Prostate gland (tissue), 2 donors: ENCODE data around the gene DGKG.

ENCODE experiments used
- POLR2A ChIP-seq: fragments of 450-650 bp; IDR thresholded peaks from one replicate; pipeline ENCODE4 v1.6.1; 2016; ENCODE audit warnings: antibody characterized with exemption, mild to moderate bottlenecking
- POLR2AphosphoS5 ChIP-seq: sonication (generic); formaldehyde crosslinking; IDR thresholded peaks from one replicate; pipeline ENCODE4 v1.6.1; 2017; ENCODE audit warnings: antibody characterized with exemption
- TF ChIP-seq, protein P1 (sequence below), 4 experiments: fragments of 200-600 bp in 2 of 4; fragments of 450-650 bp in 2 of 4; sonication (generic) in 2 of 4; IDR thresholded peaks; 1 replicate in 3 of 4; 2 replicates in 1 of 4; pipeline ENCODE4 v1.5.1; 2016 to 2019; ENCODE audit warnings: antibody characterized with exemption in 4 of 4, mild to moderate bottlenecking in 2 of 4, moderate library complexity in 2 of 4

DNA sequence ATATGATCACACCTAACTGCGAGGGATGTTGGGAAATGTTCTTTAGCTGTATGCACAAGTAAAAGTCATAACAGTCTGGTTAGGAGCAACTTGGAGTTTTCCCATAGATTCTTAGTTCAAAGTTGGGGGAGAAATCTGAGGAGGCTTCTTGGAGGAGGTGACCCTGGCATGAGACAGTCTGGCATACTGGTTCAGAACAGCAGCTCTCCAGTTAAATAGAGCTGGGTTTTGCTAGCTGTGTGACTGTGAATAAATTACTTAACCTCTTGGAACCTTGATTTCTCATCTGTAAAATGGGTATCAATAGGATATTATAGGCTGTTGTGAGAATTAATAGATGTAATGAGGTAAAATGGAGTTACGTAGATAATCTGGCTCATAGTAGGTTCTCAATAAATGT, 49.1 kb upstream of the DGKG start:
- TF ChIP-seq, protein P1, sequence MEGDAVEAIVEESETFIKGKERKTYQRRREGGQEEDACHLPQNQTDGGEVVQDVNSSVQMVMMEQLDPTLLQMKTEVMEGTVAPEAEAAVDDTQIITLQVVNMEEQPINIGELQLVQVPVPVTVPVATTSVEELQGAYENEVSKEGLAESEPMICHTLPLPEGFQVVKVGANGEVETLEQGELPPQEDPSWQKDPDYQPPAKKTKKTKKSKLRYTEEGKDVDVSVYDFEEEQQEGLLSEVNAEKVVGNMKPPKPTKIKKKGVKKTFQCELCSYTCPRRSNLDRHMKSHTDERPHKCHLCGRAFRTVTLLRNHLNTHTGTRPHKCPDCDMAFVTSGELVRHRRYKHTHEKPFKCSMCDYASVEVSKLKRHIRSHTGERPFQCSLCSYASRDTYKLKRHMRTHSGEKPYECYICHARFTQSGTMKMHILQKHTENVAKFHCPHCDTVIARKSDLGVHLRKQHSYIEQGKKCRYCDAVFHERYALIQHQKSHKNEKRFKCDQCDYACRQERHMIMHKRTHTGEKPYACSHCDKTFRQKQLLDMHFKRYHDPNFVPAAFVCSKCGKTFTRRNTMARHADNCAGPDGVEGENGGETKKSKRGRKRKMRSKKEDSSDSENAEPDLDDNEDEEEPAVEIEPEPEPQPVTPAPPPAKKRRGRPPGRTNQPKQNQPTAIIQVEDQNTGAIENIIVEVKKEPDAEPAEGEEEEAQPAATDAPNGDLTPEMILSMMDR (IDR thresholded peaks at IDR 0.05), result no peak
- TF ChIP-seq POLR2AphosphoS5, result no peak
- no peak for TF ChIP-seq POLR2A
